Muscle layer of colon (tissue), 2 donors: ENCODE measurements around the gene PPP1R7.
"Not testable (repeated sequence)": the region's sequence is repeated elsewhere in the genome, so short reads cannot be mapped to it uniquely, and the experiment has no call there.

Experiments used
- H3K27ac ChIP-seq: one replicate; pipeline ENCODE4 v1.7.0; 2013; ENCODE audit warnings: low read depth, mild to moderate bottlenecking, low read length, moderate library complexity
- H3K27me3 ChIP-seq, 2 donors: one replicate each; pipeline ENCODE4 v1.7.0; 2013; ENCODE audit warnings: low read length in 2 of 2, mild to moderate bottlenecking in 2 of 2; ENCODE audit not compliant: insufficient read depth in 2 of 2, control insufficient read depth in 1 of 2
- H3K36me3 ChIP-seq: one replicate; pipeline ENCODE4 v1.7.0; 2013; ENCODE audit warnings: mild to moderate bottlenecking, low read length; ENCODE audit not compliant: insufficient read depth
- H3K4me1 ChIP-seq: one replicate; pipeline ENCODE4 v1.7.0; 2013; ENCODE audit warnings: mild to moderate bottlenecking, low read length; ENCODE audit not compliant: insufficient read depth
- H3K4me3 ChIP-seq, 2 donors: one replicate each; pipeline ENCODE4 v1.7.0; 2013; ENCODE audit warnings: low read length in 2 of 2, low read depth in 1 of 2, mild to moderate bottlenecking in 1 of 2, moderate library complexity in 1 of 2
- H3K9ac ChIP-seq: one replicate; pipeline ENCODE4 v1.7.0; 2013; ENCODE audit warnings: low read length
- H3K9me3 ChIP-seq: one replicate; pipeline ENCODE4 v1.7.0; 2013; ENCODE audit warnings: mild to moderate bottlenecking, low read length
- donor health status: abdominal sarcoma.
- donor health status: Adenocarcinoma of cecum.

Gene PPP1R7

GRCh38 chr2:241149925-241150659 is at the start of gene PPP1R7:
PPP1R7 (plus strand) TSS chr2:241150467; CDS start chr2:241150496, 29 bp downstream.
- peak within 1 kb of the TSS; percentile 84 for H3K27ac ChIP-seq
- peaks cover 11% of the 10 kb centered on the region for H3K36me3 ChIP-seq
- H3K9ac ChIP-seq: peak within 1 kb of the TSS; percentile 32
- H3K9me3 ChIP-seq: no peaks in the 10 kb centered on the region
- peaks cover 25% of the 10 kb centered on the region for H3K4me1 ChIP-seq
- H3K4me3 ChIP-seq: peak within 1 kb of the TSS; percentile 94 to 96
- no peaks in the 10 kb centered on the region for H3K27me3 ChIP-seq

- H3K4me1 ChIP-seq: peaks cover 20% of the 10 kb centered on the region
- peak within 1 kb of the TSS; percentile 63 for H3K9ac ChIP-seq
- peak within 1 kb of the TSS; percentile 54 for H3K27ac ChIP-seq
- peak within 1 kb of the TSS; percentile 53 to 91 for H3K4me3 ChIP-seq
- peaks cover 6% of the 10 kb centered on the region for H3K36me3 ChIP-seq
- H3K27me3 ChIP-seq: no peaks in the 10 kb centered on the region
- H3K9me3 ChIP-seq: no peaks in the 10 kb centered on the region
Measured at GRCh38 chr2:241102239-241102803, 47.9 kb upstream of the PPP1R7 start, which contains the start of gene MTERF4. MTERF4 (minus strand) TSS chr2:241102287; CDS start chr2:241102273, 14 bp downstream.

- Histone ChIP-seq H3K9me3 (no peaks in the 10 kb centered on the region), H3K4me1 (peaks cover 20% of the 10 kb centered on the region), H3K4me3 (peak overlapping the region; percentile 53 to 91), H3K36me3 (no peaks in the 10 kb centered on the region), H3K27me3 (no peaks in the 10 kb centered on the region), H3K27ac (no peak overlapping the region), H3K9ac (peak overlapping the region; percentile 17)
Measured at GRCh38 chr2:241103176-241103595, 47.1 kb upstream of the PPP1R7 start.

- H3K4me1 ChIP-seq: peaks cover 20% of the 10 kb centered on the region
- not testable (repeated sequence) for H3K9ac ChIP-seq, H3K27ac ChIP-seq, H3K27me3 ChIP-seq, H3K36me3 ChIP-seq, H3K9me3 ChIP-seq, H3K4me3 ChIP-seq
Measured at GRCh38 chr2:241104611-241105010, 45.7 kb upstream of the PPP1R7 start.

GRCh38 chr2:241105641-241106040 is 44.6 kb upstream of the PPP1R7 start:
- H3K9ac ChIP-seq: no peak overlapping the region
- H3K27ac ChIP-seq: no peak overlapping the region
- H3K36me3 ChIP-seq: no peaks in the 10 kb centered on the region

GRCh38 chr2:241107031-241107783 is 43.1 kb upstream of the PPP1R7 start:
- Histone ChIP-seq H3K27me3 (no peaks in the 10 kb centered on the region), H3K9ac (no peak overlapping the region), H3K36me3 (no peaks in the 10 kb centered on the region), H3K4me3 (no peak overlapping the region), H3K9me3 (no peaks in the 10 kb centered on the region), H3K4me1 (peaks cover 8% of the 10 kb centered on the region), H3K27ac (no peak overlapping the region)

More at GRCh38 chr2:241105641-241106040, 44.6 kb upstream of the PPP1R7 start:
- H3K9me3 ChIP-seq: no peaks in the 10 kb centered on the region
- H3K4me3 ChIP-seq: no peak overlapping the region
- H3K4me1 ChIP-seq: peaks cover 17% of the 10 kb centered on the region
- no peaks in the 10 kb centered on the region for H3K27me3 ChIP-seq

GRCh38 chr2:241108271-241109209 is 41.7 kb upstream of the PPP1R7 start:
- H3K9ac ChIP-seq: no peak overlapping the region
- H3K9me3 ChIP-seq: no peaks in the 10 kb centered on the region
- H3K36me3 ChIP-seq: no peaks in the 10 kb centered on the region
- no peaks in the 10 kb centered on the region for H3K27me3 ChIP-seq
- H3K4me1 ChIP-seq: no peaks in the 10 kb centered on the region
- no peak overlapping the region for H3K27ac ChIP-seq
- no peak overlapping the region for H3K4me3 ChIP-seq

- no peaks in the 10 kb centered on the region for H3K4me1 ChIP-seq
- H3K4me3 ChIP-seq: no peak overlapping the region
- no peaks in the 10 kb centered on the region for H3K36me3 ChIP-seq
- H3K27me3 ChIP-seq: no peaks in the 10 kb centered on the region
- H3K9ac ChIP-seq: no peak overlapping the region
- no peak overlapping the region for H3K27ac ChIP-seq
- no peaks in the 10 kb centered on the region for H3K9me3 ChIP-seq
Measured at GRCh38 chr2:241109210-241110088, 40.8 kb upstream of the PPP1R7 start.

GRCh38 chr2:241110089-241110606 is 40.1 kb upstream of the PPP1R7 start:
- H3K4me3 ChIP-seq: no peak overlapping the region
- H3K27ac ChIP-seq: no peak overlapping the region
- H3K9ac ChIP-seq: no peak overlapping the region
- H3K27me3 ChIP-seq: no peaks in the 10 kb centered on the region
- H3K4me1 ChIP-seq: no peaks in the 10 kb centered on the region
- no peaks in the 10 kb centered on the region for H3K9me3 ChIP-seq
- no peaks in the 10 kb centered on the region for H3K36me3 ChIP-seq
